ENCODE measurements around the gene CEP192. TPM values are rescaled to one million over a fixed set of nuclear protein-coding genes. Genes with fewer than 3 reads are reported as not detected.

Gene CEP192
- total and polyA plus RNA-seq, 10 of the 15 experiments (the other 5 are each of a cell fraction or from before 2014, with no cell fraction given), result 15.4 to 58.2 (median 29.6) TPM

GRCh38 chr18:13005289-13005688 is 14.1 kb downstream of the CEP192 start:
- H3K27me3 ChIP-seq (replicated peaks in 1 of 2; ENCODE audit: control insufficient read depth in 2 of 2, insufficient read depth in 2 of 2, low read length in 1 of 2), result no peaks in the 10 kb centered on the region
- RAD21 ChIA-PET (ENCODE audit: unreplicated experiment), result interaction anchor here (1.8 kb wide), 1 partner anchor 154 kb away, joined by 4 read pairs; no protein-coding TSS in a partner anchor
- no peak overlapping the region for H3K4me3 ChIP-seq
- CTCF ChIA-PET, result interaction anchor here (1.0 to 3.0 kb wide), 8 partner anchors 9 to 154 kb away, joined by 3 to 17 read pairs (median 4); no protein-coding TSS in a partner anchor
- no TSS peak for BruUV-seq (replicated peaks)
- intact Hi-C loops (cut with micrococcal nuclease; ENCODE audit: unreplicated experiment) (no loop called here), in situ Hi-C loops (cut with MboI) (no loop called here)
- H3K9me3 ChIP-seq (replicated peaks; ENCODE audit: control insufficient read depth, insufficient read depth, low read length), result no peaks in the 10 kb centered on the region
- TF ChIP-seq JUNB (IDR thresholded peaks at IDR 0.05) (no peak), MEF2A (IDR thresholded peaks at IDR 0.05; ENCODE audit: insufficient read depth, low read depth, low read length) (no peak), STAT1 (conservative IDR thresholded peaks at IDR 0.05) (no peak), IRF3 (IDR thresholded peaks at IDR 0.05) (no peak), NRF1 (conservative IDR thresholded peaks at IDR 0.05; ENCODE audit: low read depth, low read length) (no peak), CBFB (IDR thresholded peaks at IDR 0.05; ENCODE audit: low read depth) (no peak), RCOR1 (conservative IDR thresholded peaks at IDR 0.05; ENCODE audit: low read depth, low read length) (no peak), ZNF274 (IDR thresholded peaks at IDR 0.05; ENCODE audit: insufficient read depth, insufficient read length) (no peak)
- H3K4me1 ChIP-seq (ENCODE audit: control insufficient read depth, insufficient read depth, low read length), result peaks cover 12% of the 10 kb centered on the region
- no peak overlapping the region for H3K27ac ChIP-seq (ENCODE audit: control insufficient read depth, insufficient read depth)
- POLR2A ChIA-PET, result no interaction called here
- DNase-seq (ENCODE audit: low read depth, low spot score), result no peak
- WGBS (ENCODE audit: insufficient coverage, insufficient replicate concordance, low lambda C conversion rate, missing lambda C conversion rate), result 60% methylated on average over 1 of the region's 1 CpG
- no peak for FAIRE-seq
- no peaks in the 10 kb centered on the region for H4K20me1 ChIP-seq (ENCODE audit: control insufficient read depth, insufficient read depth)
- no peak overlapping the region for H3K9ac ChIP-seq (ENCODE audit: control insufficient read depth, insufficient read depth, low read length)
- peaks cover 9 to 29% of the 10 kb centered on the region in 2 experiments for H3K36me3 ChIP-seq (ENCODE audit: control insufficient read depth in 2 of 2, insufficient read depth in 2 of 2, low read length in 1 of 2)
- SMC1A ChIA-PET (ENCODE audit: uncharacterized antibody, unreplicated experiment), result interaction anchor here (0.9 to 2.2 kb wide), 3 partner anchors 9 to 19 kb away, joined by 3 to 6 read pairs (median 4); no protein-coding TSS in a partner anchor
- no peak; the same call in 2 of the 3 replicates for ATAC-seq
- H3K79me2 ChIP-seq (ENCODE audit: control insufficient read depth, insufficient read depth, low read length), result peaks cover 22% of the 10 kb centered on the region
- no peak overlapping the region for H3K4me2 ChIP-seq (ENCODE audit: control insufficient read depth, insufficient read depth)
- H2AFZ ChIP-seq (ENCODE audit: control insufficient read depth, low read depth, low read length), result no peak overlapping the region
